AG09309 (cell line): ENCODE data around the gene NRL.

Experiments
- DNase-seq: peaks from one replicate; pipeline ENCODE4 v3.0.0-alpha.2; 2010; ENCODE audit warnings: low read depth
- H3K4me3 ChIP-seq: 2 replicates; pipeline ENCODE4 v1.5.1; 2011; ENCODE audit warnings: mild to moderate bottlenecking, low read depth, low read length, moderate library complexity; ENCODE audit not compliant: control insufficient read depth
- CTCF ChIP-seq: IDR thresholded peaks from 2 replicates; pipeline ENCODE4 v1.5.1; 2011; ENCODE audit warnings: mild to moderate bottlenecking, low read depth, low read length, inconsistent platforms; ENCODE audit not compliant: insufficient read depth, control insufficient read depth; ENCODE audit errors: missing control alignments

The NRL gene

GRCh38 chr14:24149302-24149969, 34.7 kb upstream of the NRL start:
- TF ChIP-seq CTCF, result no peak

GRCh38 chr14:24147761-24148428, 33.1 kb upstream of the NRL start:
- H3K4me3 ChIP-seq, result peak overlapping the region; percentile 93
- TF ChIP-seq CTCF, result no peak
- no peak for DNase-seq

More at GRCh38 chr14:24149302-24149969, 34.7 kb upstream of the NRL start:
- DNase-seq, result no peak
- no peak overlapping the region for H3K4me3 ChIP-seq

GRCh38 chr14:24146978-24147760, 32.4 kb upstream of the NRL start, which contains the start of gene RNF31:
TSS of gene RNF31 (plus strand) at chr14:24147498. CDS start at chr14:24147699, 201 bp downstream.
- peak within 1 kb of the TSS; percentile 93 for H3K4me3 ChIP-seq
- peak; percentile 93 for DNase-seq
- TF ChIP-seq CTCF, result no peak

- peak; percentile 84 for DNase-seq
- TF ChIP-seq CTCF, result no peak
- peak within 1 kb of the TSS; percentile 93 for H3K4me3 ChIP-seq
Measured at GRCh38 chr14:24146453-24146977, 31.8 kb upstream of the NRL start, which contains the start of gene PSME2. TSS of gene PSME2 (minus strand) at chr14:24146610. CDS start at chr14:24146581, 29 bp downstream.

GRCh38 chr14:24145690-24146452, 31.1 kb upstream of the NRL start:
- peak; percentile 11 for DNase-seq
- peak overlapping the region; percentile 93 for H3K4me3 ChIP-seq
- no peak for TF ChIP-seq CTCF
